Activated naive CD8-positive, alpha-beta T cell treated with anti-CD3 and anti-CD28 coated beads for 36 hours (primary cell): ENCODE measurements around the gene GLUL. TPM values are rescaled to one million over a fixed set of nuclear protein-coding genes. Genes with fewer than 3 reads are reported as not detected.

ENCODE experiments used
- DNase-seq: peaks from one replicate; pipeline ENCODE4 v3.0.0; 2021
- H3K27ac Mint-ChIP-seq: one replicate; pipeline ENCODE4 v1.8.0; 2022; ENCODE audit warnings: mild to moderate bottlenecking, moderate library complexity, mixed read lengths
- H3K27me3 Mint-ChIP-seq: one replicate; pipeline ENCODE4 v1.8.0; 2022; ENCODE audit warnings: mild to moderate bottlenecking, mixed read lengths
- H3K36me3 Mint-ChIP-seq: one replicate; pipeline ENCODE4 v1.8.0; 2021; ENCODE audit warnings: mild to moderate bottlenecking, mixed read lengths
- H3K4me1 Mint-ChIP-seq: one replicate; pipeline ENCODE4 v1.8.0; 2021; ENCODE audit warnings: mixed read lengths
- H3K4me3 Mint-ChIP-seq: one replicate; pipeline ENCODE4 v1.8.0; 2022; ENCODE audit warnings: mild to moderate bottlenecking, moderate library complexity, mixed read lengths
- H3K9me3 Mint-ChIP-seq: one replicate; pipeline ENCODE4 v1.8.0; 2022; ENCODE audit warnings: mixed read lengths
- total RNA-seq, 2 experiments: library from RNA; stranded (reverse); gene quantifications; one replicate each; pipeline ENCODE4 v1.2.3, GENCODE V29; 2021

Gene GLUL
- 10 to 100 TPM; 24.0 to 25.2 TPM for total RNA-seq

DNA sequence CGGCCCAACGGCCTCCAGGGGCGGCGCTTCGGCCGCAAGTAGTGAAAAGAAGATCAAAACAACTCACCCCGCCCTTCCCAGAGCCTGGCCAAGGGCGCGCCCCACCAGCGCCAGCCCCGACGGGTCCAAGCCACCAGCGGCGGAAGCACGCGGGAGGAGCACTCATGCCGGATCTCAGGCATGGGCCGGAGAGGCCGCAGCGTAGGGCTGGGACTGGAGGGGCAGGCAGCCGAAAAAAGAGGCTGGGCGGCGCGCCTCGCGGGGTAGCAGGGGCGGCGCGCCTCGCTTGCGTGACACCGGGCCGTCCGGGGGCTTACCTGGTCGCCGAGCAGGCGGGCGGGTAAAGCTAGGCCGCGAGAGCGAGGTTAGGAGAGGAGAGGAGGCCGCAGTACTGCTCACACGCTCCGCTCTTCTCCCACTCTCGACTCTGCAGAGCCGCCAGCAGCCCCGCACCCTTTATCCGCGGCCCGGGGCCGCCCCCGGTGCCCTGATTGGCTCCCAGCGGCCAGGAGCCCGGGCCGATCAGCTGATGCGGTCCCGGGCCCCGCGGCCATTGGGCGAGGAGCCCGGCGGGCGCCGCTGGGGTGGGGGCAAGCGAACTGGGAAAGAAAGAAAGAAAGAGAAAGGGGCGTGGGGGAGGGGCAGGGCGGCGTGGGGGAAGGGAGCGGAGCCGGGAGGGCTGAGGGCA is at the start of gene GLUL:
TSS of gene GLUL (minus strand) at position 429 of the 688 bp plus-strand sequence. CDS start 3,053 bp downstream, outside the sequence.
- peak; percentile 62 for DNase-seq
- peak within 1 kb of the TSS; percentile 67 for H3K27ac Mint-ChIP-seq
- H3K4me3 Mint-ChIP-seq, result peak within 1 kb of the TSS; percentile 88
- H3K4me1 Mint-ChIP-seq, result peaks cover 14% of the 10 kb centered on the region
- peaks cover 69% of the 10 kb centered on the region for H3K27me3 Mint-ChIP-seq
- H3K9me3 Mint-ChIP-seq, result no peaks in the 10 kb centered on the region
- peaks cover 6% of the 10 kb centered on the region for H3K36me3 Mint-ChIP-seq

DNA sequence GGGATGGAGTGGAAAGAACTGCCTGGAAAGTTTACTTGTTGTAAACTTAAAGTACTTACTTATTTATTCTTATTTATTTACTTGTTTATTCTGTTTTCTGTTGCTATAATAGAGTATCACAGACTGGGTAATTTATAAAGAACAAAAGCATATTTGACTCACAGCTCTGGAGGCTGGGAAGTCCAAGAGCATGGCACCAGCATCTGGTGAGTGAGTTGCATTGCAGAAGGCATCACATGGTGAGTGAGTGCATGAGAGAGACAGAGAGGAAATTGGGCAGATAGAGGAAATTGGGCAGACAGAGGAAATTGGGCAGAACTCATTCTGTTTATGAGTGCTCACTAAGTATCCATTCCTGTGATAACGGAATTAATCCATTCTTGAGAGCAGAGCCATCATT is 46.7 kb upstream of the GLUL start:
- DNase-seq, result no peak
- H3K27me3 Mint-ChIP-seq, result peaks cover 3% of the 10 kb centered on the region
- peaks cover 3% of the 10 kb centered on the region for H3K9me3 Mint-ChIP-seq
- no peak overlapping the region for H3K4me3 Mint-ChIP-seq
- H3K4me1 Mint-ChIP-seq, result no peaks in the 10 kb centered on the region
- H3K36me3 Mint-ChIP-seq, result peaks cover 2% of the 10 kb centered on the region
- H3K27ac Mint-ChIP-seq, result no peak overlapping the region

DNA sequence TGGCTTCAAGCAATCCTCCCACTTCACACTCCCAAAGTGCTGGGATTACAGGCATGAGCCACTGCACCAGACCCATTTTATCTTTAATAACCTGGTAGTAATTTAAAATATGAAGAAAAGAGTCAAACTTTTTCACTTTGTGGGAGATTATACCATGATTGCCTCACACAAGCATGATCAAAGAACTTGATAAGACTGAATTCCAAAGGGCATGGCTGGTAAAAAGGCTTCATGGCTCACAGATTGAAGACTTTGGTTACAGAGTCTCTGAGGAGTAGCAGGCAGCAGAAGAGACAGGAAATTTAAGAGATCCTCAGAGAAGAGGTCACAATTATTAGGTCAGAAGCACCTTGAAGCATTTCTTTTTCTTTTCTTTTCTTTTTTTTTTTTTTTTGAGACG is 42.0 kb upstream of the GLUL start:
- Mint-ChIP-seq H3K4me3 (no peak overlapping the region), H3K36me3 (peaks cover 2% of the 10 kb centered on the region), H3K27me3 (peaks cover 3% of the 10 kb centered on the region), H3K4me1 (peaks cover 7% of the 10 kb centered on the region), H3K9me3 (peaks cover 4% of the 10 kb centered on the region), H3K27ac (no peak overlapping the region)
- DNase-seq, result no peak

DNA sequence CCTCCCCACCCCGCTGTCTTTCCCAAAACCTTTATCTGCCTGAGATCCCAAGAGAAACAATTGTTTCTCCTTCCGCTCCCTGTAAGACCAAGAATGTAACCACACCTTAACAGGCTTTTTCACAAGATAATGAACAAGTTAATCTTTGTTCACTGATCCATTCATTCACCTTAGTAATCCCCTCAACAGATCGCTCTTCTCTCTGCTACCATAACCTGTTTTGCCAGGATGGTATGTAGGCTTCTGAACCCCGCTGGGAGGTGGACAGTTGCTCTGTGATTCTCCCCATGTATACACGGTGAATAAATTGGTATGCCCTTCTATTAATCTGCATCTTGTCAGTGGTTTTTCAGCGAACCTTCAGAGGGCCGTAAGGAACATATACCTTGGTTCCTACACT is 39.7 kb upstream of the GLUL start:
- H3K4me1 Mint-ChIP-seq, result peaks cover 12% of the 10 kb centered on the region
- peak overlapping the region; percentile 9 for H3K27ac Mint-ChIP-seq
- peaks cover 2% of the 10 kb centered on the region for H3K9me3 Mint-ChIP-seq
- no peaks in the 10 kb centered on the region for H3K27me3 Mint-ChIP-seq
- H3K36me3 Mint-ChIP-seq, result no peaks in the 10 kb centered on the region
- no peak overlapping the region for H3K4me3 Mint-ChIP-seq
- no peak for DNase-seq

DNA sequence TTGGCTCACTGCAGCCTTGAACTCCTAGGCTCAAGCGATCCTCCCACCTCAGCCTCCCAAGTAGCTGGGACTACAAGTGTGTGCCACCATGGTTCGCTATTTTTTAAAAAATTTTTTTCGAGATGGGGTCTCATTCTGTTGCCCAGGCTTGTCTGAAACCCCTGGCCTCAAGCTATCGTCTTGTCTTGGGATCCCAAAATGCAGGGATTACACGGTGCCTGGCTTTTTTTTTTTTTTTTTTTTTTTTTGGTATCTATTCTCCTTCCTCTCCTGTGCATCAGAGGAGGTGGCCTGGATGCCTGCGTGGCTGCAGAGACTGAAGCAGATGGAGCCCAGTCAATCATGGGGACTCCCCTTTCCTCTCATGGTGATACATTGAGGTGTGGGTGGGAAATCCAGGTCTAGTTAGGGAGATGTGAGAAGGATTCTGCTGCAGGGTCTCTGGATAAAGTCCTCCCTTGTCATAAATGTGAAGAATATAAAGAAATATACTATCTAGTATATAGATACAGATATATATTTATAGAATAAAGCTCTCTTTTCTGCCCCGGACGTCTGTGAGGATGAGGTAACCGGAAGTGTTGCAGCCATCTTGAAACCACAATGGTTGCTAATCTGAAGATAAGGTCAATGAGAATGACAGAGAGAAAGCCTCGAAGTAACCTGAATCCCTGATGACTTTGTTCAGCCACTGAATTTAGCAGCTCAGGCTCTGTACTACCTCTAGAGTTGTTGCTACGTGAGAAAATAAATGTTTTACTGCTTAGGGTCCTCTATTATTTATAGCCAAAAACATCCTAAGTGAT is 38.9 kb upstream of the GLUL start:
- peaks cover 12% of the 10 kb centered on the region for H3K4me1 Mint-ChIP-seq
- H3K9me3 Mint-ChIP-seq, result peaks cover 2% of the 10 kb centered on the region
- H3K27me3 Mint-ChIP-seq, result no peaks in the 10 kb centered on the region
- H3K36me3 Mint-ChIP-seq, result no peaks in the 10 kb centered on the region
- peak overlapping the region; percentile 74 for H3K27ac Mint-ChIP-seq
- peak; percentile 35 for DNase-seq
- no peak overlapping the region for H3K4me3 Mint-ChIP-seq

DNA sequence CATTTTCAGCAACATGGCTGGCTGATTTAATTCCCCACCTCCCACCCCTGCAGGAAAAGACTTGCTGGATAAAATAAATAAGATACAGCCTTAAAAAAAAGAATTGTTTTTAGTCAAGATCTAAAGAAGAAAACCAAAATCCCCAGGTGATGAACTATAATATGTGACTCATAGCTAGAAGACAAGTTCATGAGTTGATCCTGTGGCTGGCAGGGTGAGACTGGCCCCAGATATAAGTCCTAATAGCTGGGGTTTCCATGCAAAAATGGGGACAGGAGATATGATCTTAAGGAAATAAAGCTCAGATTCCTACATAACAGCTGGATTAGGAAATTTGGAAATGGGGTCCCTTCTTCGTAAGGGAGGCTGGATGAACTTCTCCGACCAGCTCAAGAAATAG is 36.5 kb upstream of the GLUL start:
- Mint-ChIP-seq H3K4me3 (no peak overlapping the region), H3K27me3 (no peaks in the 10 kb centered on the region), H3K36me3 (no peaks in the 10 kb centered on the region), H3K27ac (no peak overlapping the region), H3K9me3 (peaks cover 2% of the 10 kb centered on the region), H3K4me1 (peaks cover 12% of the 10 kb centered on the region)
- DNase-seq, result no peak

DNA sequence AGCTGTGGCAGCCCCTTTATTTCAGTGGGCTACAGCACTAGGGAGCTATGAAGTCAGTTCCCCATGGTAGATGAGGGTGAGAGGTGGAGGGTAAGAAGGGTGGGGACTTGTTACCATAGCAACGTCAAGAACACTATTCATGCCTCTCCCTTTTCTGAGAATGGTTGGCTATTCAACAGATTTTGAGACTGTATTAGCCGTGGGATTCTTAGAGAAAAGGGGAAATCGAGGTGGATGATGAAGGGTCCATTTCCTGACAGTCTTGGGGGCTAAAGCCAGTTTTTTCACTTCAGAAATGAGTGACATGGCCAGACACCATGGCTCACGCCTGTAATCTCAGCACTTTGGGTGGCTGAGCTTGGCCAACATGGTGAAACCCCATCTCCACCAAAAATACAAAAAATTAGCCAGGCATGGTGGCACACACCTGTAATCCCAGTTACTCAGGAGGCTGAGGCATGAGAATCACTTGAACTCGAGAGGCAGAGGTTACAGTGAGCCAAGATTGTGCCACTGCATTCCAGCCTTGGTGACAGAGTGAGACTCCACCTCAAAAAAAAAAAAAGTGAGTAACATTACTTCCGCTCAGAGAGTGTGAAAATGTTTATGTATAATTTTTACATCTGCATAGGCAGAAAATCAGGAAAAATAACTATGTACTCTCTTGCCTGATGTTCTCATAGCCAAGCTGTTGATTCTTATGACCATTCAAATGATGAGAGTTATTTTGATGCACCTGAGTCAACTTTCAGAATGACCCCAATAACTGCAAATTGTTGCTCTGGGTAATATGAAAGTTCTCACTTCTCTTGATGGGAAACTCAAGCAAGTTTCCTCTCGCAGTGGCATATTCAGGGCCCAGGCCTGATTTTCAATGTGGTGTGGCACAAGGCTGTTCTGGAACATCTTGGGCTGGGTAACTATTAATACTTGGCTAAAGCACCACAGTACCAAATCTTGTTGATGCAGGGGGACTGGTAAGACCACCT is 35.1 kb upstream of the GLUL start:
- H3K4me1 Mint-ChIP-seq, result peaks cover 12% of the 10 kb centered on the region
- H3K27me3 Mint-ChIP-seq, result no peaks in the 10 kb centered on the region
- H3K9me3 Mint-ChIP-seq, result peaks cover 2% of the 10 kb centered on the region
- H3K4me3 Mint-ChIP-seq, result no peak overlapping the region
- H3K36me3 Mint-ChIP-seq, result no peaks in the 10 kb centered on the region
- H3K27ac Mint-ChIP-seq, result no peak overlapping the region
- no peak for DNase-seq

DNA sequence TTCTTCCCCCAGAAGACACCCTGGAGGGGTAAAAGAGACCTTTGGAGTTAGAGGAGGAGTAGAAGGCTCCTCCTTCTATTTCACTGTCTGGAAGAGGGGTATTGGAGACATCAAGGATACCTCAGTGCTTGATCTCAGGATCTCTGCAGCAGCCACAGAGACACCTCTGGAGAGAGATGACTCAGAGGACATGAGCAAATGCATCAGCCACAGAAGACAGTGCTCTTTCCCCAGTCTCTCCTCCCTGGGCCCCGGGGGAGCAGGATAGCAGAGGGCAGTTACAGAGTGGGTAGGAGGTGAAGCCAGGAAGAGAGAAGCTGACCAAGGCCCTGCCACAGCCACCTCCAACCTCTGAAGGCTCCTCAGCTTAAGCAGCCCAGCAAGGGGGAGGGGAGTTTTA is 24.2 kb upstream of the GLUL start:
- H3K27me3 Mint-ChIP-seq, result peaks cover 21% of the 10 kb centered on the region
- DNase-seq, result no peak
- H3K27ac Mint-ChIP-seq, result no peak overlapping the region
- H3K4me3 Mint-ChIP-seq, result no peak overlapping the region
- no peaks in the 10 kb centered on the region for H3K9me3 Mint-ChIP-seq
- no peaks in the 10 kb centered on the region for H3K36me3 Mint-ChIP-seq
- H3K4me1 Mint-ChIP-seq, result no peaks in the 10 kb centered on the region

DNA sequence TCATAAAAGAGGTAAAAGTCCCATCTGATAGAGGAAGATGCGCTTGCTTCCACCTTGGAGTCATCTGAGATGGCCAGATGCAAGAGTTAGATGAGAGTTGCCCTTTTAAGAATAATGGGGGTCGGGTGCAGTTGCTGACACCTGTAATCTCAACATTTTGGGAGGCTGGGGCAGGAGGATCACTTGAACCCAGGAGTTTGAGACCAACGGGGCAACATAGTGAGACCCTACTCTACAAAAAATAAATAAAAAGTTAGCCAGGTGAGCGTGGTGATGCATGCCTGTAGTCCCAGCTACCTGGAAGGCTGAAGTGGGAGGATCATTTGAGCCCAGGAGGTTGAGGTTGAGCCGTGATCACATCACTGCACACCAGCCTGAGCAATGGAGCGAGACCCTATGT is 22.4 kb upstream of the GLUL start:
- DNase-seq, result no peak
- Mint-ChIP-seq H3K27ac (no peak overlapping the region), H3K27me3 (peaks cover 26% of the 10 kb centered on the region), H3K9me3 (no peaks in the 10 kb centered on the region), H3K36me3 (no peaks in the 10 kb centered on the region), H3K4me1 (no peaks in the 10 kb centered on the region), H3K4me3 (no peak overlapping the region)

DNA sequence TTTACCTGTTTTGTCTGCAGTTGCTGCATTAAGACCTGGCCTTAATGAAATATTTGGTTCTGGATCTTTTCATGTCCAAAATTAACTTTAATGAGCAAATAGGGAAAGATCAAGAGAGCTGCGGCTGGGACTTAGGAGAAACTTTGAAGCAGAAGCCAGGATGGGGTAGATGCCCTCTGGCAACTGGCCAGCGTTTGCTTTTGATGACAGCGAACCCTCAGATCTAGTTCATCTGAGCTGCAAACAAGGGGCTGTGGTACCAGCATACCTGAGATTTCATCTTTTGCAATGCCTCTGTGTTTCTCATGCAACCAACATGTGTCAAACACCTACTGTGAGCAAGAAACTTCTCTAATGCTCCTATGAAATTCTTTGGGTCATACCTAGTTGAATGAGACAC is 21.9 kb upstream of the GLUL start:
- peaks cover 28% of the 10 kb centered on the region for H3K27me3 Mint-ChIP-seq
- no peaks in the 10 kb centered on the region for H3K4me1 Mint-ChIP-seq
- no peaks in the 10 kb centered on the region for H3K36me3 Mint-ChIP-seq
- no peaks in the 10 kb centered on the region for H3K9me3 Mint-ChIP-seq
- no peak overlapping the region for H3K4me3 Mint-ChIP-seq
- DNase-seq, result no peak
- no peak overlapping the region for H3K27ac Mint-ChIP-seq

DNA sequence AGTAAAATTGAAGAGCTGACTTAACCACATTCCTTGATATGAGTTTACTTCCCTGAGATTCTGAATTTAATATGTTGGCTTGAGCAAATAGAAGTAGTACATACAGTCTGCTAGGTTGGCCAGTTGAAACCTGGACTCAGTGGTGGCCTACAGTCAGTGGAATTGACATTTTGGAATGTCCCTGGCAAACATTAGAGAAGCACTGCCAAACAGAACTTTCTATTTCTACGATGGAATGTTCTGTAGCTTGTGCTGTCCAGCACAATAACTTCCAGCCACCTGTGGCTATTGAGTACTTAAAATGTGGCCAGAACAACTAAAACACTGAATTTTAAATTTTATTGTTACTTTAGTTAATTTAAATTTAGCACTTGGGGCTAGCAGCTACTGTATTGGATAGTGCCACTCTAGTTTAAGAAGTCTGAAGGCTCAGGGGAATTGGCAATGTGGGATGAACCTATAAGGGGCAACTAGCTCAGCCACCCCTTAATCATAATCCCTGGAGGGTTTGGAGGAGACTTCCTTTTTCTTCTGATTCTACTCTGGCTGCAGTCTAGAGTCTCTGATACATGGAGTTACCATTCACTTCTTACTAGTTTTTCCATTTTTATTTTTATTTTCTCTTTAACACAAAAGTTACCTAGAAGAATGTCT is 19.2 kb upstream of the GLUL start:
- H3K9me3 Mint-ChIP-seq, result no peaks in the 10 kb centered on the region
- peaks cover 28% of the 10 kb centered on the region for H3K27me3 Mint-ChIP-seq
- no peak overlapping the region for H3K27ac Mint-ChIP-seq
- no peak for DNase-seq
- no peaks in the 10 kb centered on the region for H3K36me3 Mint-ChIP-seq
- H3K4me1 Mint-ChIP-seq, result no peaks in the 10 kb centered on the region
- H3K4me3 Mint-ChIP-seq, result no peak overlapping the region

DNA sequence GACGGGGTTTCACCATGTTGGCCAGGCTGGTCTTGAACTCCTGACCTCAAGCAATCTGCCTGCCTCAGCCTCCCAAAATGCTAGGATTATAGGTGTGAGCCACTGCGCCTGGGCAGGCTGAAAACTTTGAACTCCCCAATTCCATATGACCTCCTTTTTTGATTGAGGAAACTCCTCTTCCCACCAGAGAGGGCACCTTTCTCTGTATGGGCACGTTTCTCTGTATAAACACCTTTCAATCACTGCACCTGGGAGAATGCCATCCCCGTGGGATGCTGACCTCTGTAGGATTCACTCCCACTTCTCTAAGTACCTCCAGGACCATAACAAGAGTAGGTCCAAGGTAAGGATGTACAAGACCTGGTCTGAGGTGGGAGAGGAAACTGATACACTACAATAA is 18.5 kb upstream of the GLUL start:
- H3K36me3 Mint-ChIP-seq, result no peaks in the 10 kb centered on the region
- H3K4me3 Mint-ChIP-seq, result no peak overlapping the region

DNA sequence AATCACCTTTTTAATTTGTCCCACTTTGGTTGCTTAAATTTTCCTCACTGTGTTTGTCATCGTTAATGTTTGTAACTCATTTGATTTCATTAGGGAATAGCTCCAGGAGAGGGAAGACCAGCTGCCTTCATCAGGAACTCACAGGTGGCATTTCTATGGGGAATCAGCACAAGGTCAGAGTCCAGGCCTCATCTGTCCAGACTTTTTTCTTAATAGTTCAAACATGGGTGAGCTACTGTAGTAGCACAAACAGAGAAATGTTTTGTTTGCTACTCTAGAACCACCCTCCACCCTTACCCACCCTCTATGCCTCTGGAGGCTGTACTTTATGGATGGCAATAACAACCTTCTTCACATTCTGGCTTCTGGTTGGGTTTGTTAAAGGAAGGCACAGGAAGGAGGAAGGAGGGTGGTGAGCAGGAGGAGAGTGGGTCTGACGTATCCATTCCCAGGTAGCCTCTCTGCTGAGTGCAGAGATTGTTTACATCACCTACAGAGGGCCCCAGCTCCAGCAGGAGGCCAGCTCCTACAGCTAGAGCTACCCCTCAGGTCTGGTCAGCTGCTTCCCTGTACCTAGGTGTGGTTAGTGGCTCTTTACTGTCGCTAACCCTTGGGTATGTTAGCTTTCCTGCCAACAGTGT is 17.0 kb upstream of the GLUL start:
- DNase-seq, result no peak
- Mint-ChIP-seq H3K9me3 (peaks cover 4% of the 10 kb centered on the region), H3K27ac (no peak overlapping the region), H3K4me1 (no peaks in the 10 kb centered on the region), H3K36me3 (no peaks in the 10 kb centered on the region), H3K27me3 (peaks cover 22% of the 10 kb centered on the region), H3K4me3 (no peak overlapping the region)

More for the DNA sequence above, 18.5 kb upstream of the GLUL start:
- Mint-ChIP-seq H3K9me3 (peaks cover 4% of the 10 kb centered on the region), H3K4me1 (no peaks in the 10 kb centered on the region), H3K27me3 (peaks cover 26% of the 10 kb centered on the region), H3K27ac (no peak overlapping the region)
- DNase-seq, result no peak

DNA sequence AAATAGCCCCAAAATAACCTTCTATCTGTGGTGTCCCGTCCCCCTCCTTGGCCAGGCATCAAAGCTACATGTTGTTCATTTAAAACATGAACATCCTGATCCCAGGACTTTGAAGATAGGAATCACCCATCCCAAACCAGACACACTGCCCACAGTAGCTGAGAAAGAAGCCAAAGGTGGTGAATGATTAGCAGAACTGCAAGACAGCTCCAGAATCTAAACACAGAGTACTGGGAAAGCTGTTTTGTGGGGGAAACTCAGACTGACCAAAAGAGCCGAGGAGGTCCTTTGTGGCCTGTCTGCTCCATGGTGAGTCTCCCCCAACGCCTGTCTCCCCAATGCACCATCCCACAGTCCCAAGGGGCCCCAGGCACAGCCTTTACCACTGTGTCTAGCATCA is 16.1 kb upstream of the GLUL start:
- H3K27ac Mint-ChIP-seq, result no peak overlapping the region
- H3K36me3 Mint-ChIP-seq, result no peaks in the 10 kb centered on the region
- H3K9me3 Mint-ChIP-seq, result peaks cover 4% of the 10 kb centered on the region
- no peaks in the 10 kb centered on the region for H3K4me1 Mint-ChIP-seq
- DNase-seq, result no peak
- H3K4me3 Mint-ChIP-seq, result no peak overlapping the region
- peaks cover 23% of the 10 kb centered on the region for H3K27me3 Mint-ChIP-seq
